Upper lobe of left lung (tissue), 6 donors: ENCODE results near the gene TMEM203. TPM values are rescaled to one million over a fixed set of nuclear protein-coding genes. Genes with fewer than 3 reads are reported as not detected.

Experiments used
- ATAC-seq, 2 donors: fragments of 200-7000 bp; cut with Tn5 transposase; one replicate each; pipeline ENCODE4 v1.9.1; 2022; ENCODE audit warnings: mild to moderate bottlenecking in 2 of 2, moderate library complexity in 2 of 2; ENCODE audit not compliant: low FRiP score in 2 of 2
- DNase-seq, 2 donors: peaks; one replicate each; pipeline ENCODE4 v3.0.0-alpha.2; 2019 to 2020
- H3K27ac ChIP-seq, 4 donors: fragments of 200-600 bp; sonication (generic); one replicate each; pipeline ENCODE4 v1.5.1; 2016 to 2019
- H3K27me3 ChIP-seq, 4 donors: fragments of 200-600 bp; sonication (generic); one replicate each; pipeline ENCODE4 v1.5.1; 2017 to 2019
- H3K36me3 ChIP-seq, 4 donors: fragments of 200-600 bp; sonication (generic); one replicate each; pipeline ENCODE4 v1.5.1; 2016 to 2019
- H3K4me1 ChIP-seq, 4 donors: fragments of 200-600 bp; sonication (generic); one replicate each; pipeline ENCODE4 v1.5.1; 2018 to 2019
- H3K4me3 ChIP-seq, 4 donors: fragments of 200-600 bp; sonication (generic); one replicate each; pipeline ENCODE4 v1.5.1; 2017 to 2019; ENCODE audit warnings: mild to moderate bottlenecking in 2 of 4, moderate library complexity in 1 of 4
- H3K9me3 ChIP-seq, 4 donors: fragments of 200-600 bp; sonication (generic); one replicate each; pipeline ENCODE4 v1.5.1; 2018 to 2019
- CTCF ChIP-seq, 6 experiments: fragments of 450-650 bp in 4 of 6; fragments of 200-600 bp in 2 of 6; sonication (generic) in 2 of 6; IDR thresholded peaks; one replicate each; pipeline ENCODE4 v1.5.1; 2016 to 2019; ENCODE audit warnings: antibody characterized with exemption in 6 of 6
- EP300 ChIP-seq, 4 donors: sonication (generic); formaldehyde crosslinking; IDR thresholded peaks; one replicate each; pipeline ENCODE4 v1.5.1; 2017; ENCODE audit warnings: antibody characterized with exemption in 4 of 4, control low read depth in 2 of 4
- POLR2A ChIP-seq, 4 donors: fragments of 450-650 bp; IDR thresholded peaks; one replicate each; pipeline ENCODE4 v1.5.1; 2016 to 2017; ENCODE audit warnings: antibody characterized with exemption in 4 of 4, mild to moderate bottlenecking in 2 of 4
- POLR2AphosphoS5 ChIP-seq, 2 donors: sonication (generic); formaldehyde crosslinking; IDR thresholded peaks; one replicate each; pipeline ENCODE4 v1.5.1; 2017; ENCODE audit warnings: antibody characterized with exemption in 2 of 2
- WGBS, 2 donors: methylation state at CpG; one replicate each; pipeline ENCODE4 v1.1.5; 2017 to 2018; 5-methylcytosine and 5-hydroxymethylcytosine counted together
- total RNA-seq, 6 donors: library from RNA; depleted of rRNA in 4 of 6; stranded (reverse); fragments of >200 nt in 4 of 6; gene quantifications; one replicate each; pipeline versions ENCODE4 v1.1.0 to v1.2.1, GENCODE V29; 2016 to 2021
- donor health status: DM: no; HTN: no; CAD: no; lungs with moderate emphysema.
- donor health status: DM: no; HTN: yes; CAD: no; lungs with severe emphysema.

The TMEM203 gene
- total RNA-seq, 6 donors from 2014 or later: 17.8 to 35.5 (median 31.1) TPM

- 66 to 81% methylated on average over 8 to 10 of the region's 10 CpGs for WGBS, 2 donors
- no peak overlapping the region for H3K4me3 ChIP-seq
- H3K36me3 ChIP-seq: peaks cover 6 to 28% (median 14%) of the 10 kb centered on the region in 4 donors
- peak overlapping the region in 1 of 4 donors; percentile 18 for H3K27ac ChIP-seq
- H3K9me3 ChIP-seq: no peaks in the 10 kb centered on the region
- H3K4me1 ChIP-seq: peaks cover 20 to 67% (median 55%) of the 10 kb centered on the region in 4 donors
- TF ChIP-seq EP300 (IDR thresholded peaks at IDR 0.05) (no peak), CTCF (IDR thresholded peaks at IDR 0.05) (no peak), POLR2A (IDR thresholded peaks at IDR 0.05) (no peak), POLR2AphosphoS5 (IDR thresholded peaks at IDR 0.05) (no peak)
- H3K27me3 ChIP-seq: no peaks in the 10 kb centered on the region
- DNase-seq (no peak), ATAC-seq (no peak)
Measured at GRCh38 chr9:137194909-137195308, 10.5 kb downstream of the TMEM203 start.

- Histone ChIP-seq H3K4me1 (peaks cover 21 to 67% (median 55%) of the 10 kb centered on the region in 4 donors), H3K36me3 (peaks cover 7 to 30% (median 17%) of the 10 kb centered on the region in 4 donors), H3K27ac (peak overlapping the region in 1 of 4 donors; percentile 18), H3K9me3 (no peaks in the 10 kb centered on the region), H3K4me3 (no peak overlapping the region), H3K27me3 (no peaks in the 10 kb centered on the region)
- ATAC-seq: no peak
- 74% methylated on average over 13 of the region's 16 CpGs; no CpG with 5 or more reads in 1 of the 2 donors for WGBS, 2 donors
- TF ChIP-seq POLR2A (IDR thresholded peaks at IDR 0.05) (no peak), EP300 (IDR thresholded peaks at IDR 0.05) (no peak), POLR2AphosphoS5 (IDR thresholded peaks at IDR 0.05) (no peak), CTCF (IDR thresholded peaks at IDR 0.05) (no peak)
- DNase-seq: peak in 1 of 2 donors; percentile 82
Measured at GRCh38 chr9:137194388-137194787, 11.1 kb downstream of the TMEM203 start.

GRCh38 chr9:137193771-137194170 is 11.7 kb downstream of the TMEM203 start:
- H3K36me3 ChIP-seq: peaks cover 7 to 30% (median 17%) of the 10 kb centered on the region in 4 donors
- peaks cover 17 to 66% (median 52%) of the 10 kb centered on the region in 4 donors for H3K4me1 ChIP-seq
- no peak overlapping the region for H3K4me3 ChIP-seq
- no peak for ATAC-seq
- TF ChIP-seq CTCF (IDR thresholded peaks at IDR 0.05) (no peak), EP300 (IDR thresholded peaks at IDR 0.05) (no peak), POLR2AphosphoS5 (IDR thresholded peaks at IDR 0.05) (no peak), POLR2A (IDR thresholded peaks at IDR 0.05) (no peak)
- 88 to 90% methylated on average over 5 to 14 of the region's 14 CpGs for WGBS, 2 donors
- no peaks in the 10 kb centered on the region for H3K27me3 ChIP-seq
- H3K27ac ChIP-seq: peak overlapping the region in 1 of 4 donors; percentile 18
- H3K9me3 ChIP-seq: no peaks in the 10 kb centered on the region
- DNase-seq: peak in 1 of 2 donors; percentile 60

GRCh38 chr9:137192859-137193258 is 12.6 kb downstream of the TMEM203 start:
- H3K4me1 ChIP-seq: peaks cover 15 to 59% (median 46%) of the 10 kb centered on the region in 4 donors
- no peaks in the 10 kb centered on the region for H3K9me3 ChIP-seq
- ATAC-seq (no peak), DNase-seq (no peak)
- no peak overlapping the region for H3K27ac ChIP-seq
- no peaks in the 10 kb centered on the region for H3K27me3 ChIP-seq
- no CpG with 5 or more reads among the region's 2 CpGs for WGBS, 2 donors
- H3K4me3 ChIP-seq: no peak overlapping the region
- TF ChIP-seq POLR2AphosphoS5 (IDR thresholded peaks at IDR 0.05) (no peak), CTCF (IDR thresholded peaks at IDR 0.05) (no peak), POLR2A (IDR thresholded peaks at IDR 0.05) (no peak), EP300 (IDR thresholded peaks at IDR 0.05) (no peak)
- peaks cover 7 to 30% (median 17%) of the 10 kb centered on the region in 4 donors for H3K36me3 ChIP-seq

GRCh38 chr9:137192448-137192780 is 13.0 kb downstream of the TMEM203 start:
- H3K4me3 ChIP-seq: no peak overlapping the region
- no peak for TF ChIP-seq CTCF (IDR thresholded peaks at IDR 0.05)
- TF ChIP-seq POLR2A (IDR thresholded peaks at IDR 0.05): no peak
- TF ChIP-seq EP300 (IDR thresholded peaks at IDR 0.05): no peak
- TF ChIP-seq POLR2AphosphoS5 (IDR thresholded peaks at IDR 0.05): no peak
- DNase-seq: no peak
- no peaks in the 10 kb centered on the region for H3K27me3 ChIP-seq
- peaks cover 7 to 31% (median 17%) of the 10 kb centered on the region in 4 donors for H3K36me3 ChIP-seq
- no peak for ATAC-seq
- 84 to 87% methylated on average over 10 of the region's 10 CpGs for WGBS, 2 donors
- H3K27ac ChIP-seq: no peak overlapping the region
- H3K4me1 ChIP-seq: peaks cover 19 to 59% (median 47%) of the 10 kb centered on the region in 4 donors
- H3K9me3 ChIP-seq: no peaks in the 10 kb centered on the region
